ENCODE data around the gene VENTX.
"Not testable (repeated sequence)": the region's sequence is repeated elsewhere in the genome, so short reads cannot be mapped to it uniquely, and the experiment has no call there.

Gene VENTX

GRCh38 chr10:133258818-133259601 lies 21.4 kb downstream of the VENTX start:
- no peak for DNase-seq

DNA sequence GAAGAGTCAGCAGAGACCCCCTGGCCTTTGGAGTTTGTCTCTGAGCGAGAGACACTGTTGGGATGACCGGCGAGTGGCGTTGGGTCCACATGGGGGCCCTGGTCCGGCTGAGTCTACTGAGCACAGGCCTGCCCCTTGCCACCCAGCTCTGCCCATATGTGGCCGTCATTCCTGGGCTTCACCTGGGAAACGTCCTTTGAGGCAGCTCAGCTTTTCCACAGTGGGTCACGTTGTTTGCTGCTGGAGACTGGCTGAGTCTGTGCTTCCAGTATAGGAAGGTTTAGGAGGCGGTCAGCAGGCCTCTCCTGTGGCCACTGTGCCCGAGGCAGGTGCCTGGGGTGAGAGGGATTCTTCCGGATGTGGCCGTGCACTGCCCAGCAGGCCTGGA lies 21.9 kb downstream of the VENTX start:
- DNase-seq: no peak

DNA sequence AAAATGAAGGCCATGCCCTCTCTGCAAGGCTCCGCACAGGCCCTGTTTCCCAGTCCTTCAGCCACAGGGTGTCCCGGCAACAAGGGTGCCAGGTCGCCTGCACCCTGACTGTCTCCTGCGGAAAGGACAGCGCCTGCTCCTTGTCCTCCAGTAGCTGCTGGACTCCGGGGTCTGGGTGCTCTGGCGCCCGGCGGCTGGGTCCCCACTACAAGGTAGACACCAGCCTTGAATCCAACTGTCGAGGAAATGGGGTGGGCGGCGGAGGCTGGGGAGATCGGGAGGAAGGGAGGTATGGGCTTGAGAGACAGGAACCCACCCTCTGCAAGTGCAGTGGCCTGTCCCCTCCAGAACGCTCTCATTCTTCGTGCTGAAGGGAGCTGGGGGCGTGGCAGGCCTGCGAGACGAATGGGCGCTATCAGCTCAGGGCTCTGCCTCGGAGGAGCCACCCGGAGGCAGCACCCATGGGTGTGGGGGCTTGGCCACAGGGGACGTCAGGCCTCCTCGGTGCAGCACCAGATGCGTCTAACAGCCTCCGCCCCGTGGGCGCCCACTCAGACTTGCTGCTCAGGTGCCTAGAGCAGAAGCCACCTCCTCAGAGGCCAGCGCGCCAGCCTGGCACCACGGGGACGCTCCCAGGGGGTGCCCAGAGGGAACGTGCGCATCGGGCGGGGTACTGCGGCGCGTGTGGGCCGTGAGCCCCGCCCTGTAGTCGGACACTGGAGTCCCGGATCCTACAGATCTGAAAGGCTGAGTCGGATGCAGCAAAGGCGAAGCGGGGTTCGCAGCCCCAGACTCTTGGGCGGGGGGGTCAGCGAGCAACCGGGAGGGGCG lies 23.5 kb downstream of the VENTX start:
- DNase-seq: peak in 1 of 2 experiments; percentile 5

GRCh38 chr10:133261726-133262325 lies 24.2 kb downstream of the VENTX start:
- peak in 1 of 2 experiments; percentile 46 for DNase-seq

DNA sequence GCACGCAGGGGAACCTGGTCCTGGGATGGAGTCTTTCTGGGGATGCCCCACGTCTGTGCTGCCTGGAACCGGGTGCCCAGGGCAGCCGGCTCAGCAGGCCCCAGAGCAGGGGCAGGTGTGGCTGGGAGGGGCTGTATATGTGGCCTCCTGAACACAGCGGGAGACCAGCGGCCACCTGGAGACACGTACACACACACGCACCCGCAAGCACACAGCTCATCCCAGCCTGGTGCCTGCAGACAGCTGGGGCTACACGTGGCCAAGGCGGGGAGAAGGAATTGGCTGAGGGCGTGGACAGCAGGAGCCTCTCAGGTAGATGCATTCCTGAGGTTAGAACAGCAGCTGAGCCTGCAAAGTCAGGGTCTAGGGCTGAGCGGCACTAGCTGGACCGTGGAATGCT lies 25.0 kb downstream of the VENTX start:
- peak; percentile 5 to 16 for DNase-seq

DNA sequence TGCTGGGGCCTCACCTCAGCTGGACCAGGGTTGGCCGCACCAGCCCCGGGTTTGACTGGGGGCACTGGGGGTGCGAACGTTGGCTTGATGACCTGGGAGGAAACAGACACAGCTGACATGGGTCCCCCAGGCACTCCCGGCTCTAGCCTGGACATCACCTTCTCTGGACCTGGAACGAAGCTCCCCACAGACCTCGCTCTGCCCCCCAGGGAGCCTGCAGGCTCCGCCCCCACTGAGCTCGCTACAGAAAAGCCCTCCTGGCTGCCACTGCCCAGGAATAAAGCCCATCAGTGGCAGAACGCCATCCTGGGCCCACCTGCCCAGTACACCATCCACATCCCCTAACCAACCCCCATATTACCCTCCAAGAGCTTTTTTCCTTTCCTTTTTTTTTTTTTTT lies 26.0 kb downstream of the VENTX start:
- DNase-seq: no peak

- DNase-seq: no peak
These were observed 26.8 kb downstream of the VENTX start for GRCh38 chr10:133264461-133264860.

GRCh38 chr10:133265052-133265451 lies 27.4 kb downstream of the VENTX start:
- DNase-seq: not testable (repeated sequence)

DNA sequence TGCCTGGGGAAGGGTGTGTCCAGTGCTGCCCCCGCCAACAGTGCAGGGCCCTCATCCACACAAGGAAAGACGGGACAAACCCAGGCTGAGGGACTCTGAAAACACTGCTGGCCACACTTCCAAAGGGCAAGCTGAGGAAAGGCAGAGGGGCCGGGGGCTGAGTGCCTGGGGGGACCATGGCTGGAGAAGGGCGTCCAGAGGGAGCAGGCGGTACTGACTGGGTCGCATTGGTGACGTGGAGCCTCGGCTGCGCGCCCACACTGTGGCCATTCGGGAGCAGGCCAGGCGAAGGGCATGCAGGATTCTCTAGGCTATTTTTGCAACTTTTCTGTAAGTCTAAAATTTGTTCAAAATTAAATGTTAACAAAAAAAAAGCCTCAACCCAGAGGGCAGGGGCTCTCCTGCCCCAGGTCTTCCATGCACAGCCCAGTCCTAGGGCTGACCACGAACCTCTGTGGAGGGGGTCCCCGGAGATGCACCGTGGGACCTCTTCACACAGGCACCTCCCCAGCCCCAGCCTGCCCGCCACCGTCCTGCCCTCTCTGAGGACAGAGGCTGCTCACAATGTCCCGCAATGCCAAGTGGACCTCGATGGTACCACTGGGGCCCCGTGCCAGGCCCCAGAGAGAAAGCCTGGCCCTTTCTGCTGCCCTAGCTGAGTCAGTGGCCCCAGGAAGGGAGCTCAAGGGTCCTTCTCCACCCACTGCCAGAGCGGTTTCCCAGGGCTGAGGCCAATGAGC lies 28.6 kb downstream of the VENTX start:
- DNase-seq: no peak

GRCh38 chr10:133267293-133267692 lies 29.6 kb downstream of the VENTX start:
- no peak for DNase-seq

DNA sequence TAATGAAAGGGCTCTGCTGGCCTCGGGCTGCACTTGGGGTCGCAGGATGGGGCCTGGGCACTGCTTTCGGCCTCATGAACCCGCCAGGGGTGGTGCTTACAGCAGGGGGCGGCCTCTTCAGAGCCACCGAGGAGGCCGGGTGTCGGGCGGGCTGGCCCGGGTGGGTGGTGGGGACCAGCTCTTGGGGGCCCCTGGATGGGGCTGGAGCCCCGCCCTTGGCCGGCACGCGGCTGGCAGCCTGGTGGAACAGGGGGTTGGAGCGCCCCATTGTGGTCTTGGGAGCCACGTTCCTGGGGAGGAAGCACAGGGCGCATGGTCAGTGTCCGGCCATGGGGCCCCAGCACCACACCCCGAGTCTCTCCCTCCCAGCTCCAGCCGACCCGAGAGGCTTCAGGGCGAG lies 30.2 kb downstream of the VENTX start:
- DNase-seq: no peak

DNA sequence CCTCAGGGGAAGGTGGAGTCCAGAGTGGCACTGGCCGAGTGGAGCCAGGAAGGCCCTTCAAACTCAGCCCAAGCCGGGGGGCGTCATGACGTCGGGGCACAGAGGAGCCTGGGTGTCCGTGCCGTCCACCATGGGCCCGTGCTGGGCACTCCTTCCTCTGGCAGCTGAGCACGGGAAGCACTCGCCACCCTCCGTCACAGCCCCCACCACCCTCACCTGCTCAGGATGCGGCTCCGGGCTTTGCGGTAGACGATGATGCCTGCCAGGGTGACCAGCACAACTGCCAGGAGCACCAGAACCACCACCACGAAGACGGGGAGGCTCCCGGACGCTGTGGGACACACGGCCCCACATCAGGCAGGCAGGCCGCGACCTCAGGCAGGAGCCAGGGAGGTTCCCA lies 30.9 kb downstream of the VENTX start:
- DNase-seq: no peak

- no peak for DNase-seq
These were observed 31.7 kb downstream of the VENTX start for GRCh38 chr10:133269367-133269766.

GRCh38 chr10:133270204-133270603 lies 32.5 kb downstream of the VENTX start:
- DNase-seq: no peak

- no peak for DNase-seq
These were observed 33.2 kb downstream of the VENTX start for GRCh38 chr10:133270773-133271297.

- no peak for DNase-seq
These were observed 34.1 kb downstream of the VENTX start for GRCh38 chr10:133271521-133272300.

DNA sequence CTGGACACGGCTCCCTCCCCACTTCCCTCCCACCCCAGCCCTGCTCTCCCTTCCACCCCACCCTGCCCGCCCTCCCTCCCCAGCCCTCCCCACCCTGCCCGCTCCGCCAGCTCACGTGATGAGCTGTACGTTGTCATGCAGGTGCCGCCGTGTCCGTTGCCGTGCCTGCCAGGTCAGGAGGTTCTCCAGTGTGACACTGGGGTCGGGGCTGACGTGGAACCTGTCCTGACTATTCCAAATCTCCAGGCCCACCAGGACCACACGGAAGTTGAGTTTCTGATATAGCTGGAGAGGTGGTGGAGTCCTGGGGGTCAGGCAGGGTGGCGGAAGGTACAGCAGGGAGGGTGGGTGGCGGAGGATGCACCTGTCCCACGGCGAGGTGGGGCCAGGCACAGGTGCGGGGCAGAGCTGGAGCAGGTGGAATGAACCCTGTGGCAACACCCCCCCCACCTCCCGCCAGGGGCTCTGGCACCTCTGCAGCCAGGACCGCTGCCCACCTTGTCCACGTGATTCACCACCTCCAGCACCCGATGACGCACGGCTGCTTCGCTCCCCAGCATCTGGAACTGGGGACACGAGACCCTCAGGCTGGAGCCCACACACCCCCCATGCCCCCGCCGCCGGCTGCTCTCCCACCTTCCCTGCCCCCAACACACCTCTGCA lies 34.8 kb downstream of the VENTX start:
- no peak for DNase-seq

GRCh38 chr10:133272964-133273420 lies 35.3 kb downstream of the VENTX start:
- no peak for DNase-seq

GRCh38 chr10:133273534-133274143 lies 36.0 kb downstream of the VENTX start:
- no peak for DNase-seq

DNA sequence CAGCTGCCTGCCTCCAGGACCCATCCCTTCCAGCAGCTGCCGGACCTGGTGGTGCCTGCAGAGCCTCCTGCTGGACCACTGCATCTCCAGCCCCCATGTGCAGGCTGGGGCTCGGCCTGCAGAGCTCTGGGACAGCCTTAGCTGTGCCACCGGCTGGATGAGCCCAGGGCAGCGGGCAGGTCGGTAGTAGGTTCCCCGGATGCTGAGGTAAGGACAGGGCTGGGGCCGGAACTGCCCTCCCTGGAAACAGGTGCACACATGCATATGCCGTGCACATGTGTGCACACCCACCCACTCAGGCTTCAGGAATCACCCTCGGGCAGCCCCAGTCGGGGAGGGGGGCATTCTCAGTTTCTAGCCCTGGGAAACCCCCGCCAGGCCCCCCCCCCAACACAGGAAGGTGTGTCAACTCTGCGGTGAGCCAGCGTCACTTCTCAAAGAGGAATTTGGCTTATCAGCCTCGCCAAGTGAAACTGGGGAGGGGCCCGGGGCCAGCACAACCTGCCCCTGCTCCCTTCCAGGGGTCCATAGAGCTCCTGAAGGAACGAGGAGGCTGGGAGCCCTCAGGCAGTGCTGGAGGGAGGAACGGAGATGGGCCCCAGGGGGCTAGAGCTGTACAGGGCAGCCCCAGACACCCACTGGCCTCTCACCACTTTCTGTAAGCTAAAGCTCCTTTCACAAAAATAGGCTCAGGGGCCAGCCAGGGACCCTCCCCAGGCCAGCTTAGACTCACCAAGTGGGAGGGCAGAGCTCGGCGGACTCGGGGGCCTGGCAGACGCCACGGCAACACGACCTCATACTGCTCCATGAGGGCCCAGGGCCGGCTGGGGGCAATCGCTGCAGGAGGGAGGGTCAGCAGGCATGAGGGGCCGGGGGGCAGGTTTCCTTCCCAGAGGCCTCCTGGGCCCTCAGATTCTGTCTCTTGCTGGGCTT lies 37.4 kb downstream of the VENTX start:
- peak in 1 of 2 experiments; percentile 1 for DNase-seq

All from NCI-H524 (cell line).